HCT116 (cell line): ENCODE measurements around the gene SLC5A10.

Source experiments
- EGR1 ChIP-seq: IDR thresholded peaks from 2 replicates; pipeline ENCODE4 v1.6.1; 2012; ENCODE audit warnings: low read depth
- EZH2 ChIP-seq: fragments of 200-600 bp; sonication (generic); IDR thresholded peaks from 2 replicates; pipeline ENCODE4 v1.6.1; 2017; ENCODE audit warnings: antibody characterized with exemption, mixed run types
- POLR2A ChIP-seq: IDR thresholded peaks from 2 replicates; pipeline ENCODE4 v1.7.0; 2011; ENCODE audit warnings: borderline replicate concordance; ENCODE audit not compliant: insufficient read depth, insufficient read length; ENCODE audit errors: extremely low read depth
- POLR2AphosphoS5 ChIP-seq: IDR thresholded peaks from 2 replicates; pipeline ENCODE4 v1.6.1; 2011; ENCODE audit warnings: mild to moderate bottlenecking, low read depth, low read length, moderate library complexity
- RAD21 ChIP-seq: IDR thresholded peaks from 2 replicates; pipeline ENCODE4 v1.6.1; 2012; ENCODE audit warnings: low read depth, mild to moderate bottlenecking
- TF ChIP-seq, protein P1 (sequence below), 3 experiments: fragments of 200-600 bp in 1 of 3; sonication (generic) in 1 of 3; IDR thresholded peaks in 2 of 3; conservative IDR thresholded peaks in 1 of 3; 2 replicates each; pipeline ENCODE4 v1.5.1; 2012 to 2017; ENCODE audit warnings: low read depth in 2 of 3, low read length in 2 of 3, antibody characterized with exemption in 1 of 3, borderline replicate concordance in 1 of 3, control low read depth in 1 of 3, mild to moderate bottlenecking in 1 of 3, mixed read lengths in 1 of 3, mixed run types in 1 of 3, moderate library complexity in 1 of 3; ENCODE audit not compliant: insufficient read depth in 1 of 3
- TF ChIP-seq, protein P2 (sequence below): IDR thresholded peaks from 2 replicates; pipeline ENCODE4 v1.6.1; 2011; ENCODE audit warnings: mild to moderate bottlenecking, low read length, moderate library complexity; ENCODE audit not compliant: insufficient replicate concordance; ENCODE audit errors: extremely low read depth
- TF ChIP-seq, protein P3 (sequence below): IDR thresholded peaks from 2 replicates; pipeline ENCODE4 v1.6.1; 2012
- TF ChIP-seq, protein P4 (sequence below): IDR thresholded peaks from 2 replicates; pipeline ENCODE4 v1.6.1; 2012; ENCODE audit warnings: low read depth

DNA sequence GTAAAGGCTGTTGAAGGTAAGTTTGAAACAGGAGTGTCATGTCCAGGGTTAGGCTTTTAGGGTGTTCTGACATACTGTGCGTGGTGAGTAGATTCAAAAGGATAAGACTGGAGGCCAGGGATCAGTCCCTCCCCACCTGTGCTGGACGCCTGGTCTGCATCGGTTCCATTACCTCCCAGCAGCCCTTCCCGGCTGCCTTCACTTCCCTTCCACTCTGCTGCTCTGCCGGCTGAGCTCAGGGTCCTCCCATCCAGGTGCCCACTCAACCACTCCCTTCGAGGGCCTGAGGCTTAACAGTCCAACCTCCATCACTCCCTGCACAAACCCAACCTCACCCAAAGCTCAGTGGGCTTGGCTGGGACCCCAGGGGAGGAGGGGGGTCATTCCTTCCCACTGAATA, 4.1 kb upstream of the SLC5A10 start:
- TF ChIP-seq, protein P1, sequence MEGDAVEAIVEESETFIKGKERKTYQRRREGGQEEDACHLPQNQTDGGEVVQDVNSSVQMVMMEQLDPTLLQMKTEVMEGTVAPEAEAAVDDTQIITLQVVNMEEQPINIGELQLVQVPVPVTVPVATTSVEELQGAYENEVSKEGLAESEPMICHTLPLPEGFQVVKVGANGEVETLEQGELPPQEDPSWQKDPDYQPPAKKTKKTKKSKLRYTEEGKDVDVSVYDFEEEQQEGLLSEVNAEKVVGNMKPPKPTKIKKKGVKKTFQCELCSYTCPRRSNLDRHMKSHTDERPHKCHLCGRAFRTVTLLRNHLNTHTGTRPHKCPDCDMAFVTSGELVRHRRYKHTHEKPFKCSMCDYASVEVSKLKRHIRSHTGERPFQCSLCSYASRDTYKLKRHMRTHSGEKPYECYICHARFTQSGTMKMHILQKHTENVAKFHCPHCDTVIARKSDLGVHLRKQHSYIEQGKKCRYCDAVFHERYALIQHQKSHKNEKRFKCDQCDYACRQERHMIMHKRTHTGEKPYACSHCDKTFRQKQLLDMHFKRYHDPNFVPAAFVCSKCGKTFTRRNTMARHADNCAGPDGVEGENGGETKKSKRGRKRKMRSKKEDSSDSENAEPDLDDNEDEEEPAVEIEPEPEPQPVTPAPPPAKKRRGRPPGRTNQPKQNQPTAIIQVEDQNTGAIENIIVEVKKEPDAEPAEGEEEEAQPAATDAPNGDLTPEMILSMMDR (IDR thresholded peaks at IDR 0.05 in 2 of 3, conservative IDR thresholded peaks at IDR 0.05 in 1 of 3; ENCODE audit: borderline replicate concordance in 1 of 3, insufficient read depth in 1 of 3, low read depth in 2 of 3, low read length in 2 of 3), result no peak
- TF ChIP-seq EZH2, result no peak
- TF ChIP-seq, protein P2, sequence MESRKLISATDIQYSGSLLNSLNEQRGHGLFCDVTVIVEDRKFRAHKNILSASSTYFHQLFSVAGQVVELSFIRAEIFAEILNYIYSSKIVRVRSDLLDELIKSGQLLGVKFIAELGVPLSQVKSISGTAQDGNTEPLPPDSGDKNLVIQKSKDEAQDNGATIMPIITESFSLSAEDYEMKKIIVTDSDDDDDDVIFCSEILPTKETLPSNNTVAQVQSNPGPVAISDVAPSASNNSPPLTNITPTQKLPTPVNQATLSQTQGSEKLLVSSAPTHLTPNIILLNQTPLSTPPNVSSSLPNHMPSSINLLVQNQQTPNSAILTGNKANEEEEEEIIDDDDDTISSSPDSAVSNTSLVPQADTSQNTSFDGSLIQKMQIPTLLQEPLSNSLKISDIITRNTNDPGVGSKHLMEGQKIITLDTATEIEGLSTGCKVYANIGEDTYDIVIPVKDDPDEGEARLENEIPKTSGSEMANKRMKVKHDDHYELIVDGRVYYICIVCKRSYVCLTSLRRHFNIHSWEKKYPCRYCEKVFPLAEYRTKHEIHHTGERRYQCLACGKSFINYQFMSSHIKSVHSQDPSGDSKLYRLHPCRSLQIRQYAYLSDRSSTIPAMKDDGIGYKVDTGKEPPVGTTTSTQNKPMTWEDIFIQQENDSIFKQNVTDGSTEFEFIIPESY, result no peak
- TF ChIP-seq POLR2A, result no peak
- TF ChIP-seq, protein P3, sequence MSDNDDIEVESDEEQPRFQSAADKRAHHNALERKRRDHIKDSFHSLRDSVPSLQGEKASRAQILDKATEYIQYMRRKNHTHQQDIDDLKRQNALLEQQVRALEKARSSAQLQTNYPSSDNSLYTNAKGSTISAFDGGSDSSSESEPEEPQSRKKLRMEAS, result no peak
- no peak for TF ChIP-seq RAD21
- no peak for TF ChIP-seq POLR2AphosphoS5
- TF ChIP-seq, protein P4, sequence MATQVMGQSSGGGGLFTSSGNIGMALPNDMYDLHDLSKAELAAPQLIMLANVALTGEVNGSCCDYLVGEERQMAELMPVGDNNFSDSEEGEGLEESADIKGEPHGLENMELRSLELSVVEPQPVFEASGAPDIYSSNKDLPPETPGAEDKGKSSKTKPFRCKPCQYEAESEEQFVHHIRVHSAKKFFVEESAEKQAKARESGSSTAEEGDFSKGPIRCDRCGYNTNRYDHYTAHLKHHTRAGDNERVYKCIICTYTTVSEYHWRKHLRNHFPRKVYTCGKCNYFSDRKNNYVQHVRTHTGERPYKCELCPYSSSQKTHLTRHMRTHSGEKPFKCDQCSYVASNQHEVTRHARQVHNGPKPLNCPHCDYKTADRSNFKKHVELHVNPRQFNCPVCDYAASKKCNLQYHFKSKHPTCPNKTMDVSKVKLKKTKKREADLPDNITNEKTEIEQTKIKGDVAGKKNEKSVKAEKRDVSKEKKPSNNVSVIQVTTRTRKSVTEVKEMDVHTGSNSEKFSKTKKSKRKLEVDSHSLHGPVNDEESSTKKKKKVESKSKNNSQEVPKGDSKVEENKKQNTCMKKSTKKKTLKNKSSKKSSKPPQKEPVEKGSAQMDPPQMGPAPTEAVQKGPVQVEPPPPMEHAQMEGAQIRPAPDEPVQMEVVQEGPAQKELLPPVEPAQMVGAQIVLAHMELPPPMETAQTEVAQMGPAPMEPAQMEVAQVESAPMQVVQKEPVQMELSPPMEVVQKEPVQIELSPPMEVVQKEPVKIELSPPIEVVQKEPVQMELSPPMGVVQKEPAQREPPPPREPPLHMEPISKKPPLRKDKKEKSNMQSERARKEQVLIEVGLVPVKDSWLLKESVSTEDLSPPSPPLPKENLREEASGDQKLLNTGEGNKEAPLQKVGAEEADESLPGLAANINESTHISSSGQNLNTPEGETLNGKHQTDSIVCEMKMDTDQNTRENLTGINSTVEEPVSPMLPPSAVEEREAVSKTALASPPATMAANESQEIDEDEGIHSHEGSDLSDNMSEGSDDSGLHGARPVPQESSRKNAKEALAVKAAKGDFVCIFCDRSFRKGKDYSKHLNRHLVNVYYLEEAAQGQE, result no peak
- no peak for TF ChIP-seq EGR1
